ENCODE measurements around the gene CHRNB4.

DNA sequence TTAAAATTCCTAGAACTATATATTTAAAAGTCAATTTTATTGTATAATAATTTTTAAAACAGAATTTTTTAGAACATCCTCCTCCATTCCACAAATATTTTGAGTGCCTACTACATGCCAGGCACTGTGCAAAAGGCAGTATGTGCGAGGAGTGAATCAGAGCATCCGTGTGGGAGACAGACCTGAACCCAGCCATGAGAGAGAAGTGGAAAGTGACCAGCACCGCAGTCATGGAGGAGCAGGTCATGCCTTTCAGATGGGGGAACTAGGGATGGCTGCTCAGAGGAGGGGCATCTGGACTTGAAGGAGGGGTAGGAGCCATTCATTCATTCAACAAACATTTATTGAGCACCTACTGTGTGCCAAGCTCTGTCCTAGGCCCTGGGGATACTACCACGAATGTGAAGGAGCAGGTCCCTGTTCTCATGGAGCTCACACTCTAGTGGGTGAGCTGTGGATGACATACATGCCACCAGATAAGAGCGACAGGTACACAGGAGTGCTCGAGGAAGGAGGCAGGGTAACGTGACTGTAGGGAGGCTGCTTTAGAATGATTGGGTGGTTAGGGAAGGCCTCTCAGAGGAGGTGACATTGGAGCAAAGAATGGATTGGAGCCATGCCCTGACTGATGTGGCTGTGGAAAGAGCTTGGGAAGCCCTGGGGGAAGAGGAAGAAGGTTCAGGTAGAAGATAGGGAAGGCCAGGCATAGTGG is 17.1 kb downstream of the CHRNB4 start:
- TF ChIP-seq SIN3A (IDR thresholded peaks at IDR 0.05; ENCODE audit: borderline replicate concordance, insufficient read depth, low read length): no peak
- TF ChIP-seq, protein P1, sequence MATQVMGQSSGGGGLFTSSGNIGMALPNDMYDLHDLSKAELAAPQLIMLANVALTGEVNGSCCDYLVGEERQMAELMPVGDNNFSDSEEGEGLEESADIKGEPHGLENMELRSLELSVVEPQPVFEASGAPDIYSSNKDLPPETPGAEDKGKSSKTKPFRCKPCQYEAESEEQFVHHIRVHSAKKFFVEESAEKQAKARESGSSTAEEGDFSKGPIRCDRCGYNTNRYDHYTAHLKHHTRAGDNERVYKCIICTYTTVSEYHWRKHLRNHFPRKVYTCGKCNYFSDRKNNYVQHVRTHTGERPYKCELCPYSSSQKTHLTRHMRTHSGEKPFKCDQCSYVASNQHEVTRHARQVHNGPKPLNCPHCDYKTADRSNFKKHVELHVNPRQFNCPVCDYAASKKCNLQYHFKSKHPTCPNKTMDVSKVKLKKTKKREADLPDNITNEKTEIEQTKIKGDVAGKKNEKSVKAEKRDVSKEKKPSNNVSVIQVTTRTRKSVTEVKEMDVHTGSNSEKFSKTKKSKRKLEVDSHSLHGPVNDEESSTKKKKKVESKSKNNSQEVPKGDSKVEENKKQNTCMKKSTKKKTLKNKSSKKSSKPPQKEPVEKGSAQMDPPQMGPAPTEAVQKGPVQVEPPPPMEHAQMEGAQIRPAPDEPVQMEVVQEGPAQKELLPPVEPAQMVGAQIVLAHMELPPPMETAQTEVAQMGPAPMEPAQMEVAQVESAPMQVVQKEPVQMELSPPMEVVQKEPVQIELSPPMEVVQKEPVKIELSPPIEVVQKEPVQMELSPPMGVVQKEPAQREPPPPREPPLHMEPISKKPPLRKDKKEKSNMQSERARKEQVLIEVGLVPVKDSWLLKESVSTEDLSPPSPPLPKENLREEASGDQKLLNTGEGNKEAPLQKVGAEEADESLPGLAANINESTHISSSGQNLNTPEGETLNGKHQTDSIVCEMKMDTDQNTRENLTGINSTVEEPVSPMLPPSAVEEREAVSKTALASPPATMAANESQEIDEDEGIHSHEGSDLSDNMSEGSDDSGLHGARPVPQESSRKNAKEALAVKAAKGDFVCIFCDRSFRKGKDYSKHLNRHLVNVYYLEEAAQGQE (IDR thresholded peaks at IDR 0.05; ENCODE audit: insufficient read depth in 1 of 2, low read depth in 2 of 2, low read length in 2 of 2): no peak

Data from PFSK-1 (cell line).